ENCODE measurements around the gene C10orf67.

The C10orf67 gene

GRCh38 chr10:23338886-23339285, 5.7 kb downstream of the C10orf67 start:
- no peak for DNase-seq (ENCODE audit: low read depth)
- no peak overlapping the region for H3K4me3 ChIP-seq (ENCODE audit: control insufficient read depth, low read depth, low read length)
- TF ChIP-seq, protein P1, sequence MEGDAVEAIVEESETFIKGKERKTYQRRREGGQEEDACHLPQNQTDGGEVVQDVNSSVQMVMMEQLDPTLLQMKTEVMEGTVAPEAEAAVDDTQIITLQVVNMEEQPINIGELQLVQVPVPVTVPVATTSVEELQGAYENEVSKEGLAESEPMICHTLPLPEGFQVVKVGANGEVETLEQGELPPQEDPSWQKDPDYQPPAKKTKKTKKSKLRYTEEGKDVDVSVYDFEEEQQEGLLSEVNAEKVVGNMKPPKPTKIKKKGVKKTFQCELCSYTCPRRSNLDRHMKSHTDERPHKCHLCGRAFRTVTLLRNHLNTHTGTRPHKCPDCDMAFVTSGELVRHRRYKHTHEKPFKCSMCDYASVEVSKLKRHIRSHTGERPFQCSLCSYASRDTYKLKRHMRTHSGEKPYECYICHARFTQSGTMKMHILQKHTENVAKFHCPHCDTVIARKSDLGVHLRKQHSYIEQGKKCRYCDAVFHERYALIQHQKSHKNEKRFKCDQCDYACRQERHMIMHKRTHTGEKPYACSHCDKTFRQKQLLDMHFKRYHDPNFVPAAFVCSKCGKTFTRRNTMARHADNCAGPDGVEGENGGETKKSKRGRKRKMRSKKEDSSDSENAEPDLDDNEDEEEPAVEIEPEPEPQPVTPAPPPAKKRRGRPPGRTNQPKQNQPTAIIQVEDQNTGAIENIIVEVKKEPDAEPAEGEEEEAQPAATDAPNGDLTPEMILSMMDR (IDR thresholded peaks at IDR 0.05; ENCODE audit: control insufficient read depth, insufficient read depth, low read depth, low read length, missing control alignments), result no peak

DNA sequence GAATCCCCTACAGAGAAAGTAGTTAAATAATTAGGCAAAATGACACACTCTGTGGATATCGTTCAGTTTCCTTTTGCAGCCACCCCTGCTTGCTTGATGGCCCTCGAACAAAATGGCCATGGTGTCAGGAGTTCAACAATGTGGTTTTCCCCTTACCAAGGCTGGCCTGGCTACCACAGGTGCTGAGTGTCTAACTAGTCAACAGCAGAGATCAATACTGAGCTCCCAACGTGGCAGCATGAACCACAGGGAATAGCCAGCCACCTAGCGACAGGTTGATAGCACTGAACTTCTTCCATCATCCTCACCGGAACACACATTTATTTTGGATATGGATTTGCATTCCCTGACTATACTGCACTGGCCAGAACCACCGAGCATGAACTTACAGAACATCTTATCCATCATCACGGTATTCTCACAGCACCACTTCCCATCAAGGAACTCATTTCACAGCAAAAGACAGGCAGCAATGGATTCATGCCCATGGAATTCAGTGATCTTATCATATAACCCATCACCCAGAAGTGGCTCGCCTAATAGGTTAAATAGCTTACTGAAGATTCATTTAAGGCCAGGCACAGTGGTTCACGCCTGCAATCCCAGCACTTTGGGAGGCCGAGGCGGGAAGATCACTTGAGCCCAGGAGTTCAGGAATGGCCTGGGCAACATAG, 6.3 kb downstream of the C10orf67 start:
- no peak overlapping the region for H3K4me3 ChIP-seq (ENCODE audit: control insufficient read depth, low read depth, low read length)
- no peak for DNase-seq (ENCODE audit: low read depth)
- TF ChIP-seq, protein P1 (IDR thresholded peaks at IDR 0.05; ENCODE audit: control insufficient read depth, insufficient read depth, low read depth, low read length, missing control alignments), result no peak

GRCh38 chr10:23337616-23338015, 7.0 kb downstream of the C10orf67 start:
- no peak for DNase-seq (ENCODE audit: low read depth)
- no peak overlapping the region for H3K4me3 ChIP-seq (ENCODE audit: control insufficient read depth, low read depth, low read length)
- TF ChIP-seq, protein P1 (IDR thresholded peaks at IDR 0.05; ENCODE audit: control insufficient read depth, insufficient read depth, low read depth, low read length, missing control alignments), result no peak

DNA sequence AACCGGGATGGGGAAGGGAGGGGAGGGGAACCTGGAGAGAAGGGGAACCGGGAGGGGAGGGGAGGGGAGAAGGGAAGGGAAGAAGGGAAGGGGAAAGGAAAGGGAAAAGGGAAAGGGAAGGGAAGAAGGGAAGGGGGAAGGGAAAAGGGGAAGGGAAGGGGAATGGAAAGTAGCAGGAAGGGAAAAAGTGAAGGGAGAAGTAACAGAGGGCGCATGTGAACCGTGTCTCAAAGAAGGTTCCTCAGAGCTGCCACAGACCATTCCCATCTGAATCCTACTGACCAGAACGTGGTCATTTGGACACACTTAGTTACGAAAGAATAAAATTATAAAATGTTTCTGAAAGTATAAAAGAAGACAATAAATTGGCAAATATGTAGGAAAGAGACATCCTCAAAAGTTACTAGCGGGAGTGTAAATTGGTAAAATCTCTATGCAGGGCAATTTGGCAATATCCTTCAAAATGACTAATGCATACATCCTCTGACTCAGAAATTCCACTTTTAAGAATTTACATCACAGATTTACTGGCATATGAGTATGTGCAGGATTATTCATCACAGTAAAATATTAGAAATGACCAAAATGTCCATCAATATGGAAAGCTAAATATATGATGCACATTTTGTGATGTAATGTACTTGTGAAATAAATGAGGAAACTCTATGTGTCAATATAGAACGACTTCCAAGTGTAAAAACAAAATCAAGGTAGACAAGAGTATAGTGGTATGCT, 12.9 kb downstream of the C10orf67 start:
- TF ChIP-seq, protein P1 (IDR thresholded peaks at IDR 0.05; ENCODE audit: control insufficient read depth, insufficient read depth, low read depth, low read length, missing control alignments), result no peak
- no peak overlapping the region for H3K4me3 ChIP-seq (ENCODE audit: control insufficient read depth, low read depth, low read length)
- peak; percentile 57 for DNase-seq (ENCODE audit: low read depth)

DNA sequence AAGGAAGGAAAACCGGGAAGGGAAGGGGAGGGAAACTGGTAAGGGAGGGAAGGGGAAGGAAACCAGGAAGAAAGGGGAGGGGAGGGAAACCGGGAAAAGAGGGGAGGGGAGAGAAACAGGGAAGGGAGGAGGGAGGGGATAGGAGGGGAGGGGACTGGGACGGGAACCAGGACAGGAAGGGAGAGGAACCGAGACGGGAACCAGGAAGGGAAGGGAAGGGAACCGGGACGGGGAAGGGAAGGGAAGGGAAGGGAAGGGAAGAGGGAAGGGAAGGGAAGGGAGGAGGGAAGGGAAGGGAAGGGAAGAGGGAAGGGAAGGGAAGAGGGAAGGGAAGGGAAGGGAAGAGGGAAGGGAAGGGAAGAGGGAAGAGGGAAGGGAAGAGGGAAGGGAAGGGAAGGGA, 13.6 kb downstream of the C10orf67 start:
- no peak overlapping the region for H3K4me3 ChIP-seq (ENCODE audit: control insufficient read depth, low read depth, low read length)
- DNase-seq (ENCODE audit: low read depth), result no peak
- TF ChIP-seq, protein P1 (IDR thresholded peaks at IDR 0.05; ENCODE audit: control insufficient read depth, insufficient read depth, low read depth, low read length, missing control alignments), result no peak

DNA sequence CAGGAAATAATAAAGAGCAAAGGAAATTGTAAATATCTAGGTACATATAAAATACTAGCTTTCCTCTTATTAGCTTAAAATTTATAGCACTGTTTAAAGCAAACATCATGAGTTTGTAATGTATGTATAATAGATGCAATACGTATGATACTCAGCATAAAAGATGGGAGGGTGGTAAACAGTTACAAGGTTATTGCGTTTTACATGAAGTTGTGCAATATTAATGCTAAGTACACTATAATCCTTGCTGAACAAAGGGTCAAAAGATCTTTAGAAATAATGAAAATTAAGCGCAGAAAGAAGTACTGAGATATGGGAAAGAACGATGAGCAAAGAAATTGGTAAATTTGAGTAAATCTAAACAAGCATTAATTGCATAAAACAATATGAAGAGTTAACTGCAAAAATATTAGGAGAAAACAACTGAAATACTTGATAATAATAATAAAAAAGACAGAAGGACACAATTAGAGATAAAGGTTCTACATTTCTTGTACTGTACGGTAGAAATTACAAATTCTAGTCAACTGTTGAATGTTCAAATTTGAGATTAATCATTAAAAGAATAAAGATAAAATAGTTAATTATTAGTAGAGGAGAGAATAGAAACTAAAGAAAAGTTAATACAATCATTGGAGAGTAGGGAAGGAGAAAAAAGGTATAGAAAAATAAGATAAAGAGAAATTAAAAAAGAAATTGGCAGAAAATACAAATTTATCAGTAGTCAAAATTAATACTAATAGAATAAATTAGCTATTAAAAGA, 17.9 kb downstream of the C10orf67 start:
- TF ChIP-seq, protein P1 (IDR thresholded peaks at IDR 0.05; ENCODE audit: control insufficient read depth, insufficient read depth, low read depth, low read length, missing control alignments), result no peak
- no peak for DNase-seq (ENCODE audit: low read depth)
- H3K4me3 ChIP-seq (ENCODE audit: control insufficient read depth, low read depth, low read length), result no peak overlapping the region
